ENCODE data around the gene TMEM204.

DNA sequence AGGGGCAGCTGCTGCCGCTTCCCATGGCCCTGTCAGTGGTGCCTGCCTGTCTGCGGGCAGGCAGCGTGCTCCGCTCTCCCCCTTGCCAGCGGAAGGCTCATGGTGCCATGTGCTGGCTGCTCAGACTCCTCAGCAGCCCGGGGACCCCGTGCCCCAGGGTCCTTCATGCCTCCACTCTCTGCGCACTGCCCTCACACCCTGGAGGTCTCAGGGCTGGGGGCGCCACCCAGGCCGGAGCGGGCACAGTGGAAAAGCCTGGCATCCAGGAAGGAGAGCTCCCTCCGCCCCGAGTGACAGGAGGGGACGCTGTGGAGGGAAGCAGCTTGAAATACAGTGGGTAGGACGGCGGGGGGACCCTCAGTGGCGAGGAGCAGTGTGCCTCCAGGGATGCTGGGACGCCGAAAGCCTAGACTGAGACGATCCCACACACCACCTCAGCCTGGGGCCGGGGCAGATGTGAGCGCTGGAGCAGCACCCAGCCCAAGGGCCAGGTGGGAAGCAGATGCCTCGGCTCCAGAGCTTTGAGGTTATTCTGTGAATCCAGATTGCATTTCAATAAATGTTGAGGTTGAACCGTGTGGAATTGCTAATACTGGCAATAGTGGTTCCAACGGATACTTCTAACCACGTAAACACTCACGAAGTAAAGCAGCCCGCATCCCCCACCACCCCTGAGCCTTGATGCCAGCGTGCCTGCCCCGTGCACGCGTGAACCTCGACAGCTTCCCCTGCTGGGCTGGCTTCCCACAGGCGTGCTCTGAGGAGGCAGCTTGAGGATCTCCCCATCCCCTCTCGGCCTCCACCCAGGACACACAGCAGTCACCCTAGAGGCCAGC, 6.5 kb downstream of the TMEM204 start:
- no peak for TF ChIP-seq POLR2A (IDR thresholded peaks at IDR 0.05)
- TF ChIP-seq CTCF (IDR thresholded peaks at IDR 0.05), result no peak
